A673 (cell line): Measurements from ENCODE around the gene MRPS18C.

Experiments
- EZH2 ChIP-seq: fragments of 200-600 bp; sonication (generic); IDR thresholded peaks from 2 replicates; pipeline ENCODE4 v1.6.1; 2017; ENCODE audit warnings: borderline replicate concordance, low read depth, mild to moderate bottlenecking, mixed read lengths, antibody characterized with exemption, low read length; ENCODE audit not compliant: poor library complexity, severe bottlenecking
- TF ChIP-seq, protein P1 (sequence below): fragments of 300-800, 200-600 bp; sonication (generic); conservative IDR thresholded peaks from 2 replicates; pipeline ENCODE4 v1.5.1; 2017; ENCODE audit warnings: low read depth, mild to moderate bottlenecking, antibody characterized with exemption, low read length, moderate library complexity, mixed read lengths

DNA sequence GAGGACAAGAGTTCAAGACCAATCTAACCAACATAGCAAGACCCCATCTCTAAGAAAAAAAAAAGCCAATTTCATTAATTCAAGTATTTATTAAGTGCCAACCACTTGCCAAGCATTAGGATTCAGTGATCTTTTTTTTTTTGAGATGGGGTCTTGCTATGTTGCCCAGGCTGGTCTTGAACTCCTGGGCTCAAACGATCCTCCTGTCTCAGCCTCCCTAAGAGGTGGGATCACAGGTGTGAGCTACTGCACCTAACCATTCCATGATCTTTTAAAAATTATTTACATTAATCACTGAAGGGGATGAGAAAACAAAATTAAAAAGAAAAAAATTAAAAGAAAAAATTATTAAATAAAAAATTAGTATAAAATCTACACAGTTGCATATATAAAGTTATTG is 24.7 kb upstream of the MRPS18C start:
- TF ChIP-seq, protein P1, sequence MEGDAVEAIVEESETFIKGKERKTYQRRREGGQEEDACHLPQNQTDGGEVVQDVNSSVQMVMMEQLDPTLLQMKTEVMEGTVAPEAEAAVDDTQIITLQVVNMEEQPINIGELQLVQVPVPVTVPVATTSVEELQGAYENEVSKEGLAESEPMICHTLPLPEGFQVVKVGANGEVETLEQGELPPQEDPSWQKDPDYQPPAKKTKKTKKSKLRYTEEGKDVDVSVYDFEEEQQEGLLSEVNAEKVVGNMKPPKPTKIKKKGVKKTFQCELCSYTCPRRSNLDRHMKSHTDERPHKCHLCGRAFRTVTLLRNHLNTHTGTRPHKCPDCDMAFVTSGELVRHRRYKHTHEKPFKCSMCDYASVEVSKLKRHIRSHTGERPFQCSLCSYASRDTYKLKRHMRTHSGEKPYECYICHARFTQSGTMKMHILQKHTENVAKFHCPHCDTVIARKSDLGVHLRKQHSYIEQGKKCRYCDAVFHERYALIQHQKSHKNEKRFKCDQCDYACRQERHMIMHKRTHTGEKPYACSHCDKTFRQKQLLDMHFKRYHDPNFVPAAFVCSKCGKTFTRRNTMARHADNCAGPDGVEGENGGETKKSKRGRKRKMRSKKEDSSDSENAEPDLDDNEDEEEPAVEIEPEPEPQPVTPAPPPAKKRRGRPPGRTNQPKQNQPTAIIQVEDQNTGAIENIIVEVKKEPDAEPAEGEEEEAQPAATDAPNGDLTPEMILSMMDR = no peak
- TF ChIP-seq EZH2 = no peak
